HG02885 (cell line): ENCODE measurements around the gene RBM20.
"Not testable (repeated sequence)": the region's sequence is repeated elsewhere in the genome, so short reads cannot be mapped to it uniquely, and the experiment has no call there.

Experiments used
- ATAC-seq: cut with Tn5 transposase; IDR thresholded peaks from one replicate; pipeline ENCODE4 v1.9.1; 2021; ENCODE audit warnings: mild to moderate bottlenecking; ENCODE audit not compliant: unreplicated experiment, poor library complexity

The RBM20 gene

DNA sequence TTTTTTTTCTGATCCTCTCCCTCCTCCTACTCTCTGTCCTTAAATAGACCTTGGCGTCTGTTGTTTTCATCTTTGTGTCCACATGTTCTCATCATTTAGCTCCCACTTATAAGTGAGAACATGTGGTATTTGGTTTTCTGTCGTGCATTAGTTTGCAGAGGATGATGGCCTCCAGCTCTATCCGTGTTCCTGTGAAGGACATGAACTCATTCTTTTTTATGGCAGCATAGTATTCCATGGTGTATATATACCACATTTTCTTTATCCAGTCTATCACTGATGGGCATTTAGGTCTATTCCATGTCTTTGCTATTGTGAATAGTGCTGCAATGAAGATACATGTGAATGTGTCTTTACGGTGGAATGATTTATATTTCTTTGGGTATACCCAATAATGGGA lies 20.8 kb upstream of the RBM20 start:
- not testable (repeated sequence) for ATAC-seq

DNA sequence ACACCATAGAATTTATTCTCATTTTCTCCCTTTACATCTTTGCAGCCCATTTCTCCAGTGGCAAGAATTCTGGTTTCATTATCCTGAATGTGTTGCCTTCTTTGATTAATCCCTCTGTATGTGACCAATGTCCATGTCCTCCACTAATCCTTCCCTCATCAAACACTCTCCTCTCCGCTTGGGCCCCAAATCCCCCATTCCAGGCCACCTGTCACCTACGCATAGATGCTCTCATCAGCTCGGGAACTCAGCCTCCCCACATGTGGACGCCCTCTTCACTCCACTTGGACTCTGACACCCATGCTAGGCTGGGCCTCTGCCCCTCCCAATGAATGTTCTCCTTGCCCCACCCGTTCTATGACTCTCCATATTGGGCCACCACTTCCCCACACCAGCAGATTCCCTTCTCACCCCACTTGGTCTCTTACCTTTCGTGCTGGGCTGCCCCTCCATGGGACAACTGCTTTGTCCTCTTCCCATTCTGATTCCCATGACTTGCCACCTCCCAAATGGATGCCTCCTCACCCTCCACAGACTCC lies 18.7 kb upstream of the RBM20 start:
- no peak for ATAC-seq

DNA sequence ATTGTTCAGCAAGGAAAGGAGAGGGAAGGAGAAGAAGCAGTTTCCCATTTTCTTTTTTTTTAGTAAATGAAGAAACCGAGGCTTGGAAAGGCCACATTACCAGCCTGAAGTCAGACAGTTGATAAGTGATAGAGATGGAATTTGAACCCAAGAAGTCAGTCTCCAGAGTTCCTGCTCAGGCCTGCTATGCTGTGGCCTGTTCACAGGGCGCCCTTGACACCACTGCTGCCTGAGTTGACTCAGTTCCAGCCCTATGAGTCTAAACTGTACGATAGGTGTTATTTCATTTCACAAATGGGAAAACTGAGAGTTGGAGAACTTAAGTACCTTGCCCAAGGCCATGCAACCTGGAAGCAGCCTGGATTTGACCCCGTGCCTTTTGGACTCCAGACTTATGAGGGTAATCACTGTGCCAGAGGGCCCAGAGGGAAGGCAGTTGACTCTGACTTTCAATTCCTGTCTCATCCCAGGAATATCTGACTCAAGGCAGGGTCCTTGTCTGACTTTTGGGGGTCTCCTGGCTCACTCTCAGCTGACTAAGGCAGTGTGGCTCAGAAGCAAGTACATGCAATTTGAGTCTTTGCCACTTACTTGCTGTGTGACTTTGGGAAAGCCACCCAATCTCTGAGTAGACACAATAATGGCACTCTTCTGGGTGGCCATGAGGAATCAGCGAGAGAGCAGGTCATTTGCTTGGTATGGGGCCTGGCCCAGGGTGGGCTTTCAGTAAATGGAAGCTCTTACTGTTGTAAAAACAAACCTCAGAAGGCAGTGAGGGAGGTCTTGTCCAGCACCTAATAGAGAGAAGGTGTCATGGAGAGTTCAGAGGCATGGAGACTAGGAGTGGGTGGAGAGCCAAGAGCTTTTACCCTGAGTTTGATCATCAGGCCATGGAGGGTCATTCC lies 17.9 kb upstream of the RBM20 start:
- ATAC-seq = no peak

- no peak for ATAC-seq
Measured at GRCh38 chr10:110628161-110628560, 16.0 kb upstream of the RBM20 start.

- no peak for ATAC-seq
Measured at GRCh38 chr10:110629680-110630191, 14.4 kb upstream of the RBM20 start.

DNA sequence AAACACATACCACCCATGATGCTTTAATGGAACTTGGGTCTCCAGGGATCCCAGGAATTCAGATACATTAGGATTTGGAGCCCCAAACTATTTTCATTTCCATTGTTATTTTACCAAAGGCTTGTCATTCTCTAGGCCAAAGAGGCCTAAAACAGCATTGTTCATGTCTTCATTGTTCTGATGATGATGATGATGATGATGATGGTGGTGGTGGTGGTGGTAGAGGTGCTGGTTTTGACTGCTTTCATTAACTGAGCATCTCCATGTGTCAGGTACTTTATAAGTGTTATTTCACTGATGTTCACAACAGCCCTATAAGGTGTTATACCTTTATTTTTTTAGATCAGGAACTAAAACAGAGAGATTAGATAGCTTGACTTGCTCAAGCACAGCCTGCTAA lies 12.2 kb upstream of the RBM20 start:
- ATAC-seq = no peak

GRCh38 chr10:110632591-110633215 lies 11.4 kb upstream of the RBM20 start:
- ATAC-seq = no peak

DNA sequence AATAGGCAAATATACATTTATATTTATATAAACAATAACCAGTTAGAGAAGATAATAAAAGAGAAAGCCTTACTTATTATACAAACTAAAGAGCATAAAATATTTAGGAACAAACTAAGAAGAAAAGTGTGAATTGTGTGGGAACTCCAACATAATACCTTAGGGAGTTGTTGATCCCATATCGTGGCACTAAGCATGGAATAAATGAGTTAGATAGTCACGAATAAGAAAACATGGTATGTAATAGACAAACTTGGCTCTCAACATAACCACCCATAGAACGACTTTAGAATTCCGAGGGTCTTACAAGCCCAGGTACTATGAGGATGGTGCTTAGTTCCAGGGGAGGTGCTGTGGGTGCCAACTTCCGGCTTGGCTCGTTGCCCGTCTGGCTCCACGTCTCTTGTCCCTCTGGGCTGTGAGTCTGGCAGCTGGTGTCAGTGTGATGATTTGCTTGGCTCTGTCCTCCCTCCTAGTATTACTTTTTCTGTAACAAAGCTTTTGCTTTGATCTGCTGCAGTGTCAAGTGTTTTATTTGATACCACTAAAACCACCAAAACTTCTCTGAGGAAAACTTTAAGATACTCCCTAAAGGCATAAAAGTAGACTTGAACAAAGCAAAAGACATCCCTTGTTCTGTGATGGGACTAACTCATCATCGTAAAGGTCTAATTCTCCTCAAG lies 9.5 kb upstream of the RBM20 start:
- ATAC-seq = no peak

GRCh38 chr10:110636572-110636931 lies 7.6 kb upstream of the RBM20 start:
- ATAC-seq = no peak

GRCh38 chr10:110636932-110637557 lies 7.1 kb upstream of the RBM20 start:
- ATAC-seq = no peak

DNA sequence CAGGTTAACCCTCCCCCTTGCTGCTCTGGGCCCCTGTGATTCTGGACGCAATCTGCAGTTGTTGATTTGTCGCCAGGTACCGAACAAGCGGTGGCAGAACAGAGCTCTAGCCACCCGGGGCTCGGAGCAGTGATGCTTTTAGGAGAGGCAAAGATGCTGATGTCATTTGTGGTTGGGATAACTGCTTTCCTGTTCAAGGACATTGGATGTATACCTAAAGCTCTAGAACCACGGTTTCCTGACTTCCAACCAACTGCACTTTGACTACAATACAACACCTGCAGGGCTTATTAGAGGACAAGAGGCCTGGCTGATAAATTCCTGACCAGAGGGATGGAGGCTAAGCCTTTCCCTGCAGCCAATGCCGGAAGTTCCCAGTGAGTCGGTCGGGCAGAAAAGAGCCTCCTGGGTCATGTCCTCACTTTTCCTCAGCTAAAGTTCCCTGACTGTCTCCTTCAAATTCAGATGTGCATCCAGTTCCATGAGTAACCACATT lies 6.5 kb upstream of the RBM20 start:
- ATAC-seq = no peak

- ATAC-seq = no peak
Measured at GRCh38 chr10:110638319-110638718, 5.8 kb upstream of the RBM20 start.

GRCh38 chr10:110639046-110639445 lies 5.1 kb upstream of the RBM20 start:
- ATAC-seq = not testable (repeated sequence)

- ATAC-seq = not testable (repeated sequence)
Measured at GRCh38 chr10:110639858-110640257, 4.3 kb upstream of the RBM20 start.

- ATAC-seq = no peak
Measured at GRCh38 chr10:110641256-110641655, 2.9 kb upstream of the RBM20 start.

DNA sequence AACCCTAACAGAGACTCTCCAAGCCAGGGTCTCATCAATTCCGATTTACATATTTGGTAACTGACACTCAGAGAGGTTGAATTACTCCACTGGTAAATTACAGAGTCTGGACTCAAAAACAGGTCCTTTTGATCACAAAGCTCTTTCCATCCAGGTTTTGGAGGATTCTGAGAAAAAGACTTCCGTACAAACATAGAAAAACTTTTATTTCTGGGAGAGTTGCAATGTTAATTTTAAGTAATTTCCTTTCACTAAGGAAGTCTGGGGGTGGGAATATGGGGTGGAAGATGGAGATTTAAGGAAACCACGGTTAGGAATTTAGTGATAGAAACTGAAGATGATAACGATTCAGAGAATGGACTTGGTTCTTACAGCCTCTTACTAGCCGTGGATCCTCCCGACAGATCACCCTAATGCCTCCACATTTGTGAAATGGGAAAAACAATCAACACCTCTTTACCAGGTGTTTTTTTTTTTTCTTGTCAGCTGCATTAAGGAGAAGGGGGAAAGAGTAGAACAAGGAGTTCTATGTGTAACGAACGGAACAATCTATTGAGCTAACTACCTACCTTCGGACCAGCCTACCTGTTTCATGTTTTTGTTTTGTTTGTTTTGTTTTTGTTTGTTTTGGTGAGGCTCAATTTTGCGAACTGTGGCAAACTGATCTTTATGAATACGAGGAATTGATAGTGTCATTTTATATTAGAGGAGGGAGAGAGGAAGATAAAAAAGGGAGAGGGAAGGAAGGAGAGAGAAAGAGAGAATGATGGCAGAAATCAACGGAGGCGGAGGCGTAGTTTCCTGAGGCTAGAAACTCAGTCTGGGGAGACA lies 1.7 kb upstream of the RBM20 start:
- no peak for ATAC-seq

DNA sequence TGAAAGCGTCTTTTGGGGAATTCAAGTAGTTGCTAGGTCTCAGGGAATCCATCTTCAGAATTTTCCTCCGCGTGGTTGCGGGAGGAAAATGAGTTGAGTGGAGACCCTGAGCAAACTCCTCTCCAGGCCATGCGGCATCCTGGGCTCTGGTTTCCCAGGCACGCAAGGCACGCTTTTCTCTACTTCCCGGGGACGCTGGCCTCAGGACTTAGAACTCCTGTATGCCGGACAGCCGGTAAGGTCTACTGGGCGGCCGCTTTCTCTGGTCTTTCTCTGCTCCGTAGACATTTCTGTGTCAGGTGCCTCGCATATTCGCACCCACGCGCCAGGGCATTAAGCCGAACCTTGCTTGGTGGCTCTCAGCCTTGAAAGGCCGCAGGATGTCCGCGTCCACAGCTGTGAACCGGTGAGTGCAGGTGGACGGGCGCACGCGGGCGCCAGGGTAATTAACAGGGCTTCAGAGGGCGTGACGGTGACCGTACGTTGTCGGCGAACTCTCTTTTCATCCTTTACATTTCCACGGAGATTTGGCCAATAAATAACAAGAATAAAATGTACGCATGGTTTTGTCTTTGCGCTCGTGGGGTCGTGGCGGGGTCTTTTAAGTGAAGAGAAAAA lies 992 bp upstream of the RBM20 start:
- no peak for ATAC-seq

GRCh38 chr10:110644598-110645462 lies 694 bp downstream of the RBM20 start:
- no peak for ATAC-seq
